Measurements from ENCODE around the gene ZFR2. TPM values are rescaled to one million over a fixed set of nuclear protein-coding genes. Genes with fewer than 3 reads are reported as not detected.

ZFR2 gene
- total and polyA plus RNA-seq, 10 donors, result 0.11 to 0.92 (median 0.33) TPM; not detected in 3

- Histone ChIP-seq H3K4me1 (no peaks in the 10 kb centered on the region), H3K36me3 (no peaks in the 10 kb centered on the region), H3K4me3 (no peak overlapping the region), H3K27me3 (replicated peaks in 1 of 7) (peaks cover 0 to 38% (median 0%) of the 10 kb centered on the region in 7 donors), H3K9me3 (no peaks in the 10 kb centered on the region), H3K27ac (no peak overlapping the region)
- no peak for DNase-seq
- TF ChIP-seq POLR2A (IDR thresholded peaks at IDR 0.05), result no peak
- no peak for TF ChIP-seq POLR2AphosphoS5 (IDR thresholded peaks at IDR 0.05)
- no peak for TF ChIP-seq CTCF (IDR thresholded peaks at IDR 0.05 in 8 of 11, conservative IDR thresholded peaks at IDR 0.05 in 3 of 11)
- 63 to 78% (median 68%) methylated on average over 31 to 34 of the region's 34 CpGs for WGBS, 5 donors
- intact Hi-C loops (cut with DNase I; ENCODE audit: low total_unique reads), result no loop called here
These were observed 35.1 kb downstream of the ZFR2 start for GRCh38 chr19:3833578-3834348.

GRCh38 chr19:3832001-3832400 is 36.8 kb downstream of the ZFR2 start:
- Histone ChIP-seq H3K36me3 (no peaks in the 10 kb centered on the region), H3K27ac (no peak overlapping the region), H3K4me1 (no peaks in the 10 kb centered on the region), H3K27me3 (replicated peaks in 1 of 7) (peaks cover 0 to 38% (median 0%) of the 10 kb centered on the region in 7 donors), H3K9me3 (no peaks in the 10 kb centered on the region), H3K4me3 (no peak overlapping the region)
- TF ChIP-seq POLR2A (IDR thresholded peaks at IDR 0.05), result no peak
- no peak for TF ChIP-seq CTCF (IDR thresholded peaks at IDR 0.05 in 8 of 11, conservative IDR thresholded peaks at IDR 0.05 in 3 of 11)
- no peak for TF ChIP-seq POLR2AphosphoS5 (IDR thresholded peaks at IDR 0.05)
- intact Hi-C loops (cut with DNase I; ENCODE audit: low total_unique reads), result no loop called here
- no peak for DNase-seq
- WGBS, 5 donors, result 89 to 97% (median 93%) methylated on average over 5 to 6 of the region's 6 CpGs

- WGBS, 5 donors, result 73 to 77% (median 74%) methylated on average over 14 to 19 of the region's 19 CpGs
- no peak for TF ChIP-seq POLR2A (IDR thresholded peaks at IDR 0.05)
- TF ChIP-seq CTCF (IDR thresholded peaks at IDR 0.05 in 8 of 11, conservative IDR thresholded peaks at IDR 0.05 in 3 of 11), result no peak
- no peak for TF ChIP-seq POLR2AphosphoS5 (IDR thresholded peaks at IDR 0.05)
- no peak for DNase-seq
- H3K27me3 ChIP-seq (replicated peaks in 1 of 7), result peaks cover 0 to 38% (median 0%) of the 10 kb centered on the region in 7 donors
- no peaks in the 10 kb centered on the region for H3K9me3 ChIP-seq
- H3K36me3 ChIP-seq, result no peaks in the 10 kb centered on the region
- H3K4me3 ChIP-seq, result no peak overlapping the region
- intact Hi-C loops (cut with DNase I; ENCODE audit: low total_unique reads), result no loop called here
- H3K4me1 ChIP-seq, result no peaks in the 10 kb centered on the region
- no peak overlapping the region for H3K27ac ChIP-seq
These were observed 37.2 kb downstream of the ZFR2 start for GRCh38 chr19:3831601-3832000.

Data from spleen (tissue), 11 donors.